GM12878 (cell line): ENCODE results near the gene TYW5. TPM values are rescaled to one million over a fixed set of nuclear protein-coding genes. Genes with fewer than 3 reads are reported as not detected.

Experiments used
- ATAC-seq: fragments of 200-7000 bp; cut with Tn5 transposase; 3 replicates; pipeline ENCODE4 v1.9.1; 2020; ENCODE audit warnings: mild to moderate bottlenecking, moderate library complexity
- BruUV-seq: library from RNA; stranded (reverse); fragments of 400-500 nt; replicated peaks from 2 replicates; lab custom pipeline; 2021; lab: Mats Ljungman, UMichigan
- CTCF ChIA-PET: fragments of 300-600 bp; sonication (Branson Sonifier 250); formaldehyde crosslinking; extraction: SDS; loops from one replicate; lab custom pipeline; 2021; ENCODE audit warnings: inconsistent platforms; lab: Yijun Ruan, JAX
- POLR2A ChIA-PET: fragments of 350-600 bp; formaldehyde crosslinking; extraction: SDS; loops from one replicate; lab custom pipeline; 2021; ENCODE audit warnings: inconsistent platforms; lab: Charles Lee
- RAD21 ChIA-PET: fragments of 300-600 bp; sonication (Branson Sonifier 250); formaldehyde crosslinking; loops from one replicate; lab custom pipeline; 2023; ENCODE audit warnings: antibody characterized with exemption; ENCODE audit not compliant: unreplicated experiment; lab: Charles Lee
- SMC1A ChIA-PET: fragments of 300-600 bp; sonication (Branson Sonifier 250); formaldehyde crosslinking; loops from one replicate; lab custom pipeline; 2023; ENCODE audit not compliant: unreplicated experiment, uncharacterized antibody; lab: Charles Lee
- DNase-seq: peaks from one replicate; pipeline ENCODE4 v3.0.0-alpha.2; 2011; ENCODE audit warnings: low read depth, low spot score
- FAIRE-seq: peaks from 3 replicates; lab custom pipeline; 2011; peaks lifted over from hg19 to GRCh38; lab: Jason Lieb, UNC
- H2AFZ ChIP-seq: 2 replicates; pipeline ENCODE4 v1.6.0; 2011; ENCODE audit warnings: low read depth, low read length, control low read depth; ENCODE audit not compliant: control insufficient read depth
- H3K27ac ChIP-seq: 2 replicates; pipeline ENCODE4 v1.5.1; 2011; ENCODE audit warnings: control low read depth; ENCODE audit not compliant: control insufficient read depth, insufficient read depth
- H3K27me3 ChIP-seq, 2 experiments: replicated peaks in 1 of 2; 2 replicates each; pipeline versions ENCODE4 v1.6.0 to v1.6.1; 2011; ENCODE audit warnings: low read length in 1 of 2; ENCODE audit not compliant: control insufficient read depth in 2 of 2, insufficient read depth in 2 of 2
- H3K36me3 ChIP-seq, 2 experiments: 2 replicates each; pipeline ENCODE4 v1.5.1; 2011; ENCODE audit warnings: low read length in 1 of 2; ENCODE audit not compliant: control insufficient read depth in 2 of 2, insufficient read depth in 2 of 2
- H3K4me1 ChIP-seq: 2 replicates; pipeline ENCODE4 v1.6.1; 2011; ENCODE audit warnings: mild to moderate bottlenecking, low read length, moderate library complexity, mixed read lengths; ENCODE audit not compliant: control insufficient read depth, insufficient read depth
- H3K4me2 ChIP-seq: 2 replicates; pipeline ENCODE4 v1.6.0; 2011; ENCODE audit warnings: control low read depth; ENCODE audit not compliant: control insufficient read depth, insufficient read depth
- H3K4me3 ChIP-seq: fragments of 200-600 bp; sonication (generic); 2 replicates; pipeline ENCODE4 v1.5.1; 2016
- H3K79me2 ChIP-seq: 2 replicates; pipeline ENCODE4 v1.6.0; 2011; ENCODE audit warnings: low read length; ENCODE audit not compliant: control insufficient read depth, insufficient read depth
- H3K9ac ChIP-seq: 2 replicates; pipeline ENCODE4 v1.8.0; 2011; ENCODE audit warnings: low read length, control low read depth, mixed read lengths; ENCODE audit not compliant: control insufficient read depth, insufficient read depth
- H3K9me3 ChIP-seq: replicated peaks from 3 replicates; pipeline ENCODE4 v1.5.1; 2011; ENCODE audit warnings: mild to moderate bottlenecking, low read length; ENCODE audit not compliant: control insufficient read depth, insufficient read depth
- H4K20me1 ChIP-seq: 2 replicates; pipeline ENCODE4 v1.6.0; 2011; ENCODE audit not compliant: control insufficient read depth, insufficient read depth
- GATAD2B ChIP-seq: fragments of 450-650 bp; conservative IDR thresholded peaks from 2 replicates; pipeline ENCODE4 v1.6.1; 2017; ENCODE audit warnings: low read depth, mild to moderate bottlenecking, moderate library complexity
- ZBTB40 ChIP-seq: fragments of 450-650 bp; IDR thresholded peaks from 2 replicates; pipeline ENCODE4 v1.6.1; 2016; ENCODE audit warnings: mild to moderate bottlenecking, moderate library complexity, borderline replicate concordance
- WGBS: methylation state at CpG from one replicate; pipeline ENCODE4 v1.1.6; 2016; ENCODE audit warnings: low lambda C conversion rate; ENCODE audit not compliant: insufficient replicate concordance, insufficient coverage; ENCODE audit errors: missing lambda C conversion rate; 5-methylcytosine and 5-hydroxymethylcytosine counted together
- in situ Hi-C: fragments of 300-500 bp; cut with MboI; formaldehyde crosslinking; loops from 9 replicates; pipeline ENCODE4 v1.14.3; 2018; ENCODE audit warnings: mixed read lengths
- intact Hi-C: fragments of 100-400 bp; cut with micrococcal nuclease; formaldehyde crosslinking; loops from one replicate; pipeline ENCODE4 v1.14.2; 2022; ENCODE audit not compliant: unreplicated experiment
- polyA plus RNA-seq, 11 experiments: library from polyadenylated mRNA; depleted of rRNA in 4 of 11; unstranded in 6 of 11; stranded (reverse) in 5 of 11; fragments of >200 nt; fragmentation: Nextera tagmentation in 4 of 11; fragmentation: Illumina TruSeq in 1 of 11; extraction: Ambion mirVana in 4 of 11; extraction: Trizol in 1 of 11; gene quantifications; 1 replicate in 1 of 11; 2 replicates in 10 of 11; pipeline versions ENCODE4 v1.2.1 to v1.2.3, GENCODE V29; 2011 to 2016; ENCODE audit warnings: inconsistent platforms in 2 of 11, missing spikeins in 2 of 11, low read depth in 1 of 11
- total RNA-seq, 4 experiments: library from RNA; depleted of rRNA in 3 of 4; stranded (reverse); fragments of >200 nt in 3 of 4; fragmentation: Illumina TruSeq in 1 of 4; extraction: Trizol in 1 of 4; gene quantifications; 2 replicates each; pipeline versions ENCODE4 v1.2.1 to v1.2.3, GENCODE V29; 2013 to 2021

TYW5 gene
- total and polyA plus RNA-seq, 10 of the 15 experiments (the other 5 are each of a cell fraction or from before 2014, with no cell fraction given), result 4.6 to 11.8 (median 7.4) TPM

GRCh38 chr2:199950396-199950795 lies 4.9 kb downstream of the TYW5 start:
- Histone ChIP-seq H2AFZ (no peak overlapping the region), H3K9ac (no peak overlapping the region), H3K4me3 (no peak overlapping the region)
- intact Hi-C loops, result loop anchor here (10.0 kb wide), 2 partner anchors 864 to 1184 kb away; partner anchors contain the start of gene BZW1
- SMC1A ChIA-PET, result interaction anchor here (1.0 kb wide), 2 partner anchors 9 to 38 kb away, joined by 3 to 6 read pairs; no protein-coding TSS in a partner anchor
- ATAC-seq, result no peak
- TF ChIP-seq GATAD2B (no peak), ZBTB40 (no peak)
- TF ChIP-seq, all 136 proteins: peak for 0
- no peaks in the 10 kb centered on the region for H4K20me1 ChIP-seq
- peaks cover 9% of the 10 kb centered on the region for H3K4me1 ChIP-seq
- no TSS peak for BruUV-seq
- H3K9me3 ChIP-seq, result no peaks in the 10 kb centered on the region
- POLR2A ChIA-PET, result no interaction called here
- RAD21 ChIA-PET, result interaction anchor here (1.1 kb wide), 1 partner anchor 9 kb away, joined by 7 read pairs; no protein-coding TSS in a partner anchor
- H3K4me2 ChIP-seq, result no peak overlapping the region; the same call in 1 of the 2 replicates
- H3K27ac ChIP-seq, result no peak overlapping the region
- no peaks in the 10 kb centered on the region; a peak in 3 of 4 replicates for H3K36me3 ChIP-seq
- CTCF ChIA-PET, result interaction anchor here (0.6 kb wide), 1 partner anchor 69 kb away, joined by 3 read pairs; no protein-coding TSS in a partner anchor
- no peak for DNase-seq
- peaks cover 44% of the 10 kb centered on the region for H3K79me2 ChIP-seq
- in situ Hi-C loops, result no loop called here
- 85% methylated on average over 5 of the region's 5 CpGs for WGBS
- FAIRE-seq, result no peak
- no peaks in the 10 kb centered on the region for H3K27me3 ChIP-seq
